22Rv1 (cell line): ENCODE results near the gene DNAH2.

Experiments
- H3K27ac ChIP-seq: fragments of 450-650 bp; 2 replicates; pipeline ENCODE4 v1.5.1; 2017
- CTCF ChIP-seq: fragments of 450-650 bp; IDR thresholded peaks from 2 replicates; pipeline ENCODE4 v1.5.1; 2017; ENCODE audit warnings: mild to moderate bottlenecking
- ZFX ChIP-seq: fragments of 450-650 bp; IDR thresholded peaks from 2 replicates; pipeline ENCODE4 v1.6.1; 2017; ENCODE audit warnings: antibody characterized with exemption, borderline replicate concordance

DNAH2 gene

GRCh38 chr17:7717756-7718350 lies 309 bp downstream of the DNAH2 start:
- H3K27ac ChIP-seq = no peak overlapping the region
- TF ChIP-seq ZFX (no peak), CTCF (no peak)

GRCh38 chr17:7719661-7720060 lies 2.1 kb downstream of the DNAH2 start:
- TF ChIP-seq CTCF (no peak), ZFX (no peak)

GRCh38 chr17:7720125-7720524 lies 2.6 kb downstream of the DNAH2 start:
- H3K27ac ChIP-seq = no peak overlapping the region
- no peak for TF ChIP-seq CTCF
- TF ChIP-seq ZFX = no peak

More at GRCh38 chr17:7719661-7720060, 2.1 kb downstream of the DNAH2 start:
- no peak overlapping the region for H3K27ac ChIP-seq

- TF ChIP-seq CTCF (no peak), ZFX (no peak)
- no peak overlapping the region for H3K27ac ChIP-seq
Measured at GRCh38 chr17:7721612-7722011, 4.1 kb downstream of the DNAH2 start.

GRCh38 chr17:7727886-7728285 lies 10.3 kb downstream of the DNAH2 start:
- no peak overlapping the region for H3K27ac ChIP-seq
- no peak for TF ChIP-seq ZFX
- TF ChIP-seq CTCF = no peak

- TF ChIP-seq CTCF (no peak), ZFX (no peak)
- H3K27ac ChIP-seq = no peak overlapping the region
Measured at GRCh38 chr17:7729816-7730215, 12.3 kb downstream of the DNAH2 start.

GRCh38 chr17:7732981-7733539 lies 15.5 kb downstream of the DNAH2 start:
- TF ChIP-seq CTCF = no peak
- TF ChIP-seq ZFX = no peak

More at GRCh38 chr17:7732981-7733539, 15.5 kb downstream of the DNAH2 start:
- no peak overlapping the region for H3K27ac ChIP-seq
